ENCODE data around the gene ZBTB4.
"Not testable (repeated sequence)": the region's sequence is repeated elsewhere in the genome, so short reads cannot be mapped to it uniquely, and the experiment has no call there.

Gene ZBTB4

DNA sequence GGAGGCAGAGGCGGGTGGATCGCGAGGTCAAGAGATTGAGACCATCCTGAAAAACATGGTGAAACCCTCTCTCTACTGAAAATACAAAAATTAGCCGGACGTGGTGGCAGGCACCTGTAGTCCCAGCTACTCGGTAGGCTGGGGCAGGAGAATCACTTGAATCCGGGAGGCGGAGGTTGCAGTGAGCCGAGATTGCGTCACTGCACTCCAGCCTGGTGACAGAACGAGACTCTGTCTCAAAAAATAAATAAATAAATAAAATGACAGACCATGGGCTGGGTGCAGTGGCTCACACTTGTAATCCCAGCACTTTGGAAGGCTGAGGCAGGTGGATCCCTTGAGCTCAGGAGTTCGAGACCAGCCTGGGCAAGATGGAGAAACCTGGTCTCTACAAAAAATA is 9.6 kb downstream of the ZBTB4 start:
- DNase-seq (ENCODE audit: low read depth, low spot score) = not testable (repeated sequence)

DNA sequence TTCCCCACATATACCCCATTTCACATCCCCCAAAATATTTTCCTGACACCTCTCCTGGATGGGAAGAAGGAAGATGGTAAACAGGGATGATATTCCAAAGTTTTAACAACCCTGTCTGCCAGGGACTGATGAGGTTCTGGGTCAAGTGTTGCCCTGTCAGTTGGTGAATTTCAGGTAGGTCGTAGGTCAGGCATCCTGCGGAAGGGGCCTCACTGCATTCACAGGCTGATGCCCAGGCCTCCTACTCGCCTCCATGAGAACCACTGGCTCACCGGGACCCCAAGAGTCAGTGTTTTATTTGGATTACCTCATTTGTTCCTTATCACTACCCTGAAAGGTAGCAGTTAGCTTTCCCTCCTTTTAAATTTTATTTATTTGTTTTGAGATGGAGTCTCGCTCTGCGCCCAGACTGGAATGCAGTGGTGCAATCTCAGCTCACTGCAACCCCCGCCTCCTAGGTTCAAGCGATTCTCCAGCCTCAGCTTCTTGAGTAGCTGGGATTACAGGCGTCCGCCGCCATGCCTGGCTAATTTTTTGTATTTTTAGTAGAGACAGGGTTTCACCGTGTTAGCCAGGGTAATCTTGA is 10.5 kb downstream of the ZBTB4 start:
- no peak for DNase-seq (ENCODE audit: low read depth, low spot score)

DNA sequence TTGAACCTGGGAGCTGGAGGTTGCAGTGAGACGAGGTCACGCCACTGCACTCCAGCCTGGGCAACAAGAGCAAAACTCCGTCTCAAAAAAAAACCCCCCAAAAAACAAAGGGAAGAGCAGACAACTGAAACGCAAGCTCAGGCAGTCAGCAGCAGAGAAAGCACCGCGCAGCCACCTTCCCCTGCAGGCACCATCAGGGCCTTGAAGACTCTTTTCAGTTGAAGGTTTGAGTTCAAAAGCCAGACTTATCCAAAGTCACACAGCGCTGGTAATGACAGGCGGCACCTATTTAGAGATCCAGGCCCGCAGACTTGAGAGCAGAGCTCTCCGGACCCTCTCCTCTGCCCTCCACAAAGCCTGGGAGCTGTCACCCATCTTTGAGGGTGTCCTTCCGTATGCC is 11.1 kb downstream of the ZBTB4 start:
- no peak for DNase-seq (ENCODE audit: low read depth, low spot score)

DNA sequence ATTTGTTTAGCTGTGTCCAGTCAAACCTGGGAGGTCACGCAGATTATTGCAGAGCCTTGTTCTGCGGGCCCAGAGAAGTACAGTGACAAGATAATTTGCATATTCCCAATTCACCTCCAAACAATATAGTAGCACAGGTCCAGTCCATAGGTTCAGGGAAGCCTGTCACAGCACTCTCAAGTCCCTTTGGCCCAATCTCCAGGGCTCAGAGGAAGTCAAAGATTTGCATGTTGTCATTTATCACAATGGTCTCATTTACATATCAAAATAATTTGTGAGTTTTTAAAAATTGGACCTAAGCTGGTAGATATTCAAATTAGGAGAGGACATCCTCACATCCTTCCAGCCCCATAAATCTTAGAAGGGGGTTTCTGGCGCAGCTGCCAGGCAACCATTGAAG is 11.9 kb downstream of the ZBTB4 start:
- no peak for DNase-seq (ENCODE audit: low read depth, low spot score)

DNA sequence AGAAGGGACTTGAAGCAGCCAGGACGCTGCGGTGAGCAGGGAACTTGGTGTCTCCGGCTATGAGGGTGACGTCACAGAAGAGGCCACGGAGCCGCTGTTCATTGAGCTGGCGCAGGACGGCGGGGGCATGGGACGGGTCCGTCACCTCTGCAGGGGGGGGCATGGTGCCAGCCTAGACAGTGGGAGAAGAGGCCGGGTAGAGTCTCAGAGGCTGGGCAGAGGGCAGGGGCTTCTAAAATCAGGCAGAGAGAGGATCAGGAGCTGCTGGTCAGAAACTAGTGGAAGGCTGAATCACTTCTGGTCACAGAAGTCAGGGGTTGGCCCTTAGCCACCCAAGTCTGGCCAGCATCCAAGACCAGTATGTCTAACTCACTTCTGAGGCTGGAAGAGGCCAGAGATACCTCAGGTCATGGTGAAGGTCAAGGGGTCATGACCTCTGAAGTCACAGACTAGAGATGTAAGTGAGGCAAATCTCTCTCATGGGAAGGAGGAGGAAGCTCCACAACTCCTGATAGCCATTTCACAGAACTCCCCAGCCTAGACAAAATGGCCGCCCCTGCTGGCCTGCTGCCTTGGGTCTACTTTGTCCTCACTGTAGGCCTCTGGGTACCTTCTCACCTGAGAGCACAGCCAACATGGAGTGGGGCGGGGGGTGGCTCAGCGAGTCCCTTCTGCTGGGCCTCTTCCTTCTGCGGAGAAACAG is 12.6 kb downstream of the ZBTB4 start:
- DNase-seq (ENCODE audit: low read depth, low spot score) = no peak

DNA sequence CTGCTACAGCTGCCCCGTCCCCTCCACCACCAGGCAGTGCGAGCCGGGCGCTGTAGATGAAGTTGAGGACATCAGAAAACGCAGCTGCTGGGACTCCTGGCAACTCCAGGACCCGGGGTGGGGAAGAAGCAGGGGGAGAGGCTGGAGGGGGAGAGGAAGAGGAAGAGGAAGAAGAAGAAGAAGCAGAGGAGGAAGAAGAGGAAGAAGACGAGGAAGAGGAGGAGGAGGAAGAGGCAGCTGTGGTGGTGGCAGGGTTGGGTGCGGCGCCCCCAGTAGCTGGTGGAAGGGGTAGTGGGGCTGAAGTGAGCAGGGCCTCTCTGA is 13.2 kb downstream of the ZBTB4 start:
- no peak for DNase-seq (ENCODE audit: low read depth, low spot score)

DNA sequence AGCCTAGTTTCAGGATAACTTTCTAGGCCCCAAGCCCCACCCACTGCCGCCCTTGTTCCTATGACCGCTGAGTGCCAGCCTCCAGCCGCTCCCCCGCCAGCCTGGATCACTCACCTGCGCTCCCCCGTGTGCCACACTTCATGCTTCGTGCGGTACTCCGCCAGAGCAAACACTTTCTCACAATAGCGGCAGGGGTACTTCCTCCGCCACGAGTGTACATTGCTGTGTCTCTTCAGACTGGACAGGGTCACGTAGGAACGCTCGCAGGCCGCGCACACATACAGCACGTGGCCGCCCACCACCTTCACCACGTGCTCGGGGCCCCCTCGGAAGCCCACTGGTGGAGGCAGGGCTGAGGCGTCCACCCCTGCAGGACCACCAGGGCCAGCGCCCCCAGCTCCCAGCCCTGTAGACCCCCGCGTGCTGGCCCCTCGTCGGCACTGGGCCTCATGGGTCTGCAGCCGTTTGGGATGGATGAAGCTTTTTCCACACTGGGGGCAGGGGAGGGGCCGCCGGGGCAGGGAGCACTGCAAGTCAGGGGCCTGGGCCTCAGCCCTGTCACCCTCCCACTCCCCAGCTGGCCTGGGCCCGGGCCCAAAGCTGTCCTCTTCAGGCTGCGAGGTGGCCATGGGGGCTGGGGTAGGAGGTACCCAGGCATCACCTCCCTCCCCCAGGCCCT is 13.7 kb downstream of the ZBTB4 start:
- DNase-seq (ENCODE audit: low read depth, low spot score) = no peak

DNA sequence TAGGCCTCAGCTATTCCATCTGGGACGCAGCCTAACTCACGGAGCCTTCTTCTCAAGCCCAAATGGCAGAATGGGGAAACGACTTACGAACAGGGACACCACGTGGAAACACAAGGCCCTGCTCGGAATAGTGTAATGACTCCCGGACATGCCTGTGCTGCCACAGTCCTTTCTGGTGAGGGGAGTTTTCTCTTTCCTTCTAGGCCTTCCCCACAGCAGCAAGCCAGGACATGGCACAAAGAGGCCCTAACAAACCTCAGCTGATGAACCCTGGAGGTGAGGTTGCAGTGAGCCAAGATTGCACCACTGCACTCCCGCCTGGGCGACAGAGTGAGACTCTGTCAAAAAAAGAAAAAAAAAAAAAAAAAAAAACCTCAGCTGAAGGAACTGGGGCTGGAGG is 15.3 kb downstream of the ZBTB4 start:
- DNase-seq (ENCODE audit: low read depth, low spot score) = no peak

DNA sequence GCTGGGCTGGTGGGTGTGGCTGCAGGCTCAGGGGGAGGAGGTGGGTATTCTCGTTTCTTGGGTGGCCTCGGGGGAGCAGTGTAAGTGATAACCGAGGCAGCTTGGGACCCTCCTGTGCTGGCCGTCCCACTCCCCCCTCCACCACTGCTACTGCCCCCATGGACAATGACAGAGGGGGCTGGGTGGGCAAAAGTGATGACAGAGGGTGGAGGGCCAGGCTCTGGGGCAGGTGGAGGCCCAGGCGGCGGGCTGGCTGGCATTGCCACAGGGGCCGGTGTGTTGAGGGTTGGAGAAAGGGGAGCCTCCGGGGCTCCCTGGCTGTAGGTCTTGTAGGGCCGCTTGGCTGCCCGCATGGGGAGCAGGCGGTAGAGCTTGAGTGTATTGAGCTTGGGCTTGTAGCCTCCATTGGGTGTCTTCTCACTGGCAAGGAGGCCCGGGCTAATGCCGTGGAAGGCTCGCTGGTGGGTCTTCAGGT is 16.0 kb downstream of the ZBTB4 start:
- DNase-seq (ENCODE audit: low read depth, low spot score) = no peak

DNA sequence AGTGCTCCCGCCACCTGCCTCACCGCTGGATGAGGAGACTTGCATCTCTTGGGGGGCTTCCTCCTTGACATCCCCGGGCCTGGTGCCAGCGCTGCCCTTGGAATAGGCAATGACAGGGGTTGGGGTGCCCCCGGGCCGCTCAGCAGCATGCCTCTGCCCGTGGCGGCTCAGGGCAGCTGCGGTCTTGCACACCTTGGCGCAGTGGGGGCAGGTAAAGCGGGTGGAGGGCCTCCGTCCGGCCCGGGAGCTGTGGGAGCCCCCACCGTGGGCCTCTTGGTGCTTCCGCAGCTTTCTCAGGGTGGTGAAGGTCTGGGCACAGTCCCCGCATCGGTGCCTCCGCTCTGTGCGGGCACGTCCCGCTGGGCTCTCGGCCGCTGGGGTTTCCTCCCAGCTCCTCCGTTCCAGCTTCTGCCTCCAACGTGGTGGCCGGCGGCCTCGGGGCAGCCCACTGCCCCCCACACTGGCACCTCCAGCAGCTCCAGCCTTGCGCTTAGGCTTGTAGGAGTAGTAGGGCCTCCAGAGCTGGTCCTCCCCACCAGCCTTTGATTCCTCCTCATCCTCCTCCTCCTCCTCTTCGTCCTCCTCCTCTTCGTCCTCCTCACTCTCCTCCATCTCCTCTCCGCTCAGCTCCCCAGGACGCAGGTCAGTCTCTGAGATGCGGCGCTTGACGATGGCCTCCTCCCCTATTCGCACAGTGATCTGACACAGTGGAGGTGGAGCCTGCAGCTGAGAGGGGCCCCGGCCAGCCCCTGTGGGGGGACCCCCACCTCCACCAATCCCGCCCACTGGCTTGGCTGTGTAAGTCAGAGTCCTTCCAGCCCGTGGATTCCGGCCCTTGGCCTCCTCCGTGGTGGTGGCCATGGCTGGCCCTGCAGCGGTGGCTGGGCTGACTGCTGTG is 16.7 kb downstream of the ZBTB4 start:
- DNase-seq (ENCODE audit: low read depth, low spot score) = no peak

DNA sequence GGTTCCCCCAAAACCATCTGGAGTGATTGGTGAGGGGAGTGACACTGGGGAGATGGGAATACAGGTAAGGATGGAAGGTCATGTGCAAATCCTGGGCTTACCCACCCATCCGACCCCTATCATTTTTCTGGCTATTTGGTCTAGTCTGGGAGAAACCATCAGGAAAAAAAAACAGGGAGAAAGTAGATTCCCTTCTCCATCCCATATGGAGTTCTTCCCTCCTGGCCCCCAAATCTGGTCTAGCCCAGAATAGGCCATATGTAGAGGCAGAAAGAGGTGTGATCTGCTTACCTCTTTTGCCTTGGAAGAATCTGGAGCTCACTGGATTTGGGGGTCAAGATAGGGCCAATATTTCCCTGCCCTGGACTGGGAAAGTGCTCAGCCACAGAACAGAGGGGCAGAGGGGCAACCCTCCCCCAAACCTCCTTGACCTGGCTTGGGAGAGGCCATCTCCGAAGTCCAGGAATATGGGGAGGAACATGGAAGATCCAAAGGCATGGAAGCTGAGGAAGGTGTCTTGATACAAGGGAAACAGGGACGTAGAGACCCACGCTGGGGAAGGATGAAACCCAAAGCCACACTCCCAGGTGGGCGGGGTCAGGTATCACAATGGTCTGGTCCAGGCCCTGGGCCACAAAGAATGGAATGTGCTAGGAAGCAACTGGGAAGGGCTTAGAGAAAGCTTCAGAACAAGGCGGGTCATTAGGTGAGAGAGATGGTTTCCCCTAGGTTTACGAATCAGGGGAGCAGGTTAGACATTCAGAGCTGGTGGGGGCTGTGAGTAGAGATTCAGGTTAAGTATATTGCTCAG is 18.4 kb downstream of the ZBTB4 start:
- no peak for DNase-seq (ENCODE audit: low read depth, low spot score)

DNA sequence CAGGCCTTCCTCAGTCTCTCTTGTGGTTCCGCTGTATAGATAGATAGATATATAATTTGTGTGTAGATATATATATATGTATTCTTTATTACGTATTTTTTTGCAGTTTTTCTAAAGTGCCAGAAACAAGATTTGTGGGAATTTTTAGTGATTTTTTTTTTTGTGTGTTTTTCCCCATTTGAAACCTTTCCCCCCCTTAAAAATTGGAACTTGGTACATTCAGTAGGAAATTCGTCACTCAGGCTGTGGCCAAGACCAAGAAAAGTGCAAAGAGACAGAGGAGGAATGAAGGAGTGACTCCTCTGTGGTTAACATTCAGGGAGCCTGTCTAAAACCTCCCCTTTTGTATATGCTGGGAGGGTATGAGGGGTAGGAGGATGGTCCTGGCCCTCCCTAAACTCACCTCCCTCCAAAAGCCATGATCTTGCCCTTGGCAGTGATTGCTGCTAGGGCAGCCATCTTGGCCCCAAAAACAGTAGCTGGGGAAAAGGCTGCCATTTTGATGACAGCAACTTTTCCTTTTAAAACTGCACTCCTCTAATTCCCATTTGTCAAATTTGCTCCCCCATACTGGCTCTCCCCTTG is 19.4 kb downstream of the ZBTB4 start:
- DNase-seq (ENCODE audit: low read depth, low spot score) = no peak

DNA sequence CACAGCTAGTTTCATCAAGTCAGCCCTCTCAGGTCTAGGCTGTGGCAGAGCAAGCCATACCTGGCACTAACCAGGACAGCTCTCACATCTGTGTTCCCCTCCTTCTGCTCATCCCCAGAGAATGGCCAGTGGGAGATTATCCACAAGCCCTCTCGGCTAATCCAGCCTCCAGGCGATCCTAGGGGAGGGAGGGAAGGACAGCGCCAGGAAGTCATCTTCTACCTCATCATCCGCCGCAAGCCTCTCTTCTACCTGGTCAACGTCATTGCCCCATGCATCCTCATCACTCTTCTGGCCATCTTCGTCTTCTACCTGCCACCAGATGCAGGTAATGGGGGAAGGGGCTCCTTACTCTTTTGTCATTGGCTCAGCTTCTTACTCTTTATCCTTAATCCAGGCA is 31.0 kb downstream of the ZBTB4 start:
- no peak for DNase-seq (ENCODE audit: low read depth, low spot score)

DNA sequence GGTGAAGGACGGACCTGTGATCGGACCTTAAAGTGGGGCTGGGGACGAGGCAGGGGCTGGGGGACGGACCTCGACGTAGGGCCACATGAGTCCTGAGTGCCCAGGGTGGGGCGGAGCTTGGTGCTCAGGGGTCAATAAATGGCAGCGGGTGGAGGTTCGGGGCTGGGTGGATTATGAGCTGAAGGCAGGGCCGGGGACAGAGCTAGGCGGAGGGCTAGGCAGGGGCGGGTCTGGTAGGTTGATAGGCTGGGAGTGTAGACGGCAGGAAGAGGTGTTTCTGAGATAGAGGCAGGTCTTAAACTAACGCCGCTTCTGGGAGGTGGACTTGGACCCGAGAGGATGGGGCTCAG is 33.8 kb downstream of the ZBTB4 start:
- no peak for DNase-seq (ENCODE audit: low read depth, low spot score)

DNA sequence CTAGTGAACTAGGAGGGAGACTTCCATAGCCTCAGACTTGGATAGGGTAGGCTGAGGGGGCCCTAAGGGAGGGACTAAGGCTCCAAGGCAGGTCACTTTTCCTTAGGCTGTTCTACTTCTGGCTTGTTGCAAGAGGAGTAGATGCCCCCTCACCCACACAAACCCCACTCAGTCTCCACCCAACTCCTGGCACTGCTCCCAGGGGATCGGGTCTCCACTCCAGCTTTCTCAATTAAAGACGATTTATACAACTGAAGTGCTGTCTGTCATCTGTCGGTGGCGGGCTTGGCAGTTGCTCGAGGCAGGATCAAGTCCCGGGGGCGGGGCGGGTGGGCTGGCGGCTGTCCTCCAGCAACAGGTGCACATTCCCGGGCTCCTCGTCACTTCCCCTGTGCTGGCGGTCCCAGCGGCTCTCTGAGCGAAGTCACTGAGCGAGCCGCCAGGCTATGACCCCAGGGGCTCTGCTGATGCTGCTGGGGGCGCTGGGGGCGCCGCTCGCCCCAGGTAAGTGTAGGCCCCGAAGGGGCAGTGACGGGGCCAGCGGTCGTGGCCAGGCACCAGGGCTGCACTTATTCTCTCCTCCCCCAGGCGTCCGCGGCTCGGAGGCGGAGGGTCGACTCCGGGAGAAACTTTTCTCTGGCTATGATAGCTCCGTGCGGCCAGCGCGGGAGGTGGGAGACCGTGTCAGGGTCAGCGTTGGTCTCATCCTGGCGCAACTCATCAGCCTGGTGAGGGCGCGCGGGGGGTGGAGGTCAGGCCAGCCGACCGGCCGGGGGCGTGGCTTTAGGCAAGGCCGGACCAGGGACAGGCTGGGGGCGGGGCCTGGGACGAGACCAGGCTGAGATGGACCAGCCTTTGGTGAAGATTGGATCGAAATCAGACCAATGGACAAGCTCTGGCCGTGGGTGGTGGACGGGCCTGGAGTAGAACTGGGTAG is 34.5 kb downstream of the ZBTB4 start, which contains the start of gene CHRNB1:
Gene CHRNB1, plus strand, starts transcription at position 380 of the 937 bp plus-strand sequence. Its CDS starts 67 bp downstream, at position 447.
- no peak for DNase-seq (ENCODE audit: low read depth, low spot score)

DNA sequence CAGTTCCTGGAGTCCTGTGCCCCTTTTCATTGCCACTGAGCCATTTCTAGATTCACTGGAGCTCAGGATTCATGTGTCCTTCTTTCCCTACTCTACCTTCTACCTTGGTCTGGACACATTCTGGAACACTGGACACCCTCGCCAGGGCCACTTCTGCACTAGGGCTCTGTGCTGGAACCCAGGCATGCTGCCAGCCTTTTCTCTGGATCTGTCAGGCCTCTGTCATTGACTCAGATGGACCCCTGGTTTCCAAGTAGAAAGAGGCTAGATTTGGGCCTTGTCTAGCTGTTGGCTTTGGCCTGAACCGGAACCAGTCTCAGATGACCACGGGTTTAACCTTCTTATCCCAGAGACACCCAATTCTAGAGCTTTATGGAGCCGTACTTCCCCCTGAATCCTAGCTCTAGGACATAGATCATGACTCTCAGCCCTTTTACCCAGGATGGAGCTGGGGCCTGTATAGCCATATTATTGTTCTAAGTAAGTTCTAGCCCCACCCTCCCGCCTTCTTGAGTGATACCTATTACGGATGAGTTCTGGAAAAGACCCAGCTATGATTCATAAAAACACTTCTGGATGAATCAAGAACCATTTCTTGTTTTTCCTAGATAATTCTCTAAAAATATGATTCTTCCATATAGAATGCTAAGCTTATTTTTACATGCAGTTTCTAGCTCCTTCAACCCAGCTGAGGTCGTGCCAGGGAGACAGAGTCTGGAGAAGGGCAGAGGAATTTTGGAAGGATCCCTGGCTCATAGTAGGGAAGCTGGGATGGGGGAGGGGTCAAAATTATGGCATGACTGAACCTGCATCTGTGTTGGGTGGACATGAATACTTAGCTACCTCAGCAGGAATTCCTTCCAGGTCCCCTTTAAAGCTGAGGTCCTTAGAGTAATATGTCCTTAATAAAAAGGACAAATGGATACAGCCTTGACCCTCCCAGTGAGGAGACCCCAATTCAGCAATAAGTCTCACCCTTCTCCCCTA is 35.6 kb downstream of the ZBTB4 start:
- no peak for DNase-seq (ENCODE audit: low read depth, low spot score)

DNA sequence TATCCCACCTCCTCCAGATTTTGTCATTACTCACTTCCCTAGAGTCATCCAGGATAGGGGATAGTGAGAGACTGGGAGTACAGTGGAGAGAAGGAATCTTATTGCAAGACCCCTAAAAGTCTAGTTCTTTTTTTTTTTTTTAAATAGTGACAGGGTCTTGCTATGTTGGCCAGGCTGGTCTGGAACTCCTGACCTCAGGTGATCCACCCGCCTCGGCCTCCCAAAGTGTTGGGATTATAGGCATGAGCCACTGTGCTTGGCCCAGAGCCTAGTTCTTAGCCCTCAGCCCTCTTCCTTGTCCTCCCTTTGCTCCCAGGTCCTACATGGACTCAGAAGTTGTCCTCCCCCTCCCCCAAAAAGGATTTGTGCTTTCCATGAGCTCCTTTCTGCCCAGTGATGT is 37.3 kb downstream of the ZBTB4 start:
- DNase-seq (ENCODE audit: low read depth, low spot score) = no peak

DNA sequence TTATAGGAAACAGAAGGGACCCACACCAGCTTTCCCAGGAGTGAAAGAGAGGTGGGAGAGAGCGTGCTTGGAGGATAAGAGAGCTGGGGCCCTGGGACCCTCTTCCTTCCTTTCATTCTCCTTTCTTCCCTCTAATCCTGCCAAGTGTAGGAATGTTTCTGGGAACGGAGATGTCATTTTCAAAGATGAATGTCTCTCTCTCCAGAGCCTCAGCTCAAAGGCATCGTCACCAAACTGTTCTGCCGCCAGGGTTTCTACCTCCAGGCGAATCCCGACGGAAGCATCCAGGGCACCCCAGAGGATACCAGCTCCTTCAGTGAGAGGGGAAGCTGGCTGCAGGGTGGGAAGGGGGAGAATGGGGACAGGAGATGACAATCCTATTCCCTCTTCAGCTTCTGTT is 38.2 kb downstream of the ZBTB4 start:
- no peak for DNase-seq (ENCODE audit: low read depth, low spot score)

DNA sequence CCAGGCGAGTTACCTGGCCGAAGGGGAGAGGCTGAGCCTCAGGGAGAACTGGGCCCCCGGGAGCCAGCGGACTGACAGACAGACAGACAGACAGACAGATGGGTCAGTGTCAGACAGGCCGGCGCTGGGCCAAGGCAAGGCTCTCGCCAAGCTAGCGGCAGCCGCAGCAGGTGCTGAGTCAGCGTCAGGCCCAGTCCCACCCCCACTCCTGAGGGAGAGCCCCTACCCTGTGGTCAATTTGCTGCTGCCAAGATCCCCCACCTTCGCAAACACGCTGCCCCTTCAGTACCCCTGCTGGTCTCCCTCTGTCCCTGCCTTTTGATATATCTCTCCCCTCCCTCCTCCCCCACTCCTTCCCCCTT is 38.6 kb downstream of the ZBTB4 start:
- DNase-seq (ENCODE audit: low read depth, low spot score) = no peak

Data from brain pericyte (primary cell).